Duodenal mucosa (tissue), 2 donors: Measurements from ENCODE around the gene ZSWIM6.

ENCODE experiments used
- H3K27ac ChIP-seq: one replicate; pipeline ENCODE4 v1.7.0; 2013; ENCODE audit warnings: low read depth, low read length
- H3K27me3 ChIP-seq, 2 donors: one replicate each; pipeline ENCODE4 v1.7.0; 2013; ENCODE audit warnings: low read length in 2 of 2, control low read depth in 1 of 2; ENCODE audit not compliant: insufficient read depth in 2 of 2, control insufficient read depth in 1 of 2
- H3K36me3 ChIP-seq, 2 donors: one replicate each; pipeline ENCODE4 v1.7.0; 2013; ENCODE audit warnings: low read length in 2 of 2, control low read depth in 1 of 2; ENCODE audit not compliant: insufficient read depth in 2 of 2, control insufficient read depth in 1 of 2
- H3K4me1 ChIP-seq, 2 donors: one replicate each; pipeline ENCODE4 v1.7.0; 2013; ENCODE audit warnings: low read length in 2 of 2, control low read depth in 1 of 2; ENCODE audit not compliant: insufficient read depth in 2 of 2, control insufficient read depth in 1 of 2
- H3K4me3 ChIP-seq, 2 donors: one replicate each; pipeline ENCODE4 v1.7.0; 2013; ENCODE audit warnings: low read length in 2 of 2, low read depth in 1 of 2
- H3K9ac ChIP-seq, 2 donors: one replicate each; pipeline ENCODE4 v1.7.0; 2013; ENCODE audit warnings: low read length in 2 of 2, low read depth in 1 of 2
- H3K9me3 ChIP-seq, 2 donors: one replicate each; pipeline ENCODE4 v1.7.0; 2013; ENCODE audit warnings: low read length in 2 of 2, control low read depth in 1 of 2; ENCODE audit not compliant: control insufficient read depth in 1 of 2

The ZSWIM6 gene

DNA sequence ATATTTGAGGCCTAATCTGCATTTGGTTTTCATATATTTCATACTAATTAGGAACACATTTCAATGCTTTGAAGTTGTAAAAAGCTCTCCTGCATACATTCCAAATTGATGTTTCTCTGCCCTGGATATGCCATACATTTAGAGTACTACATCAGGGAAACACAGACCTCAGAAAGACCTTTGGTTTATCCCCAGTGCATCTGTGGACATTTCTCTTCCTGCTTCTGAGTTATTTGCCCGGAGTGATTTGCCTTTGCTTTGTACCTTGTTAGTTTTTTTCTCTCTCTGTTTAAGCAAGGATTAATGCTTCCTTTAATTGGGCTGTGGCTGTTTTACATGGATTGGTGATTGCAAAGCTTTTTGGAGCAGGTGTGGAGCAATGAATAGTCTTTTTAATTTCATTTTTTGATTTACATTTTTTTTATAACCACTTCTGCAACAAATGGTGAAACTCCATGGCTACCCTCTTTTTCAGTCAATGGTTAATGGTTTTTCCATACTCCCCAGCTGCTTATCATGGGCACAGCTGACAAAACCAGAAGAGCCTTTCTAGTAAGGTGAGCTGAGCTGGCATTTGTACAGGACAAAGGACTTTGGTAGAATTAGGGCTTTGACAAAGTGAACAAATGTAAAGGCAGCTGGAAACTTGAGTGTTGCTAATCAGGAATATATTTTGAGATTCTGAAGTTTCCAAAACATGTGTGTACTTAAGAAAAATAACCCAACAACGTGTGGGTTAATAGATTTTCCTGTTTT is 54.2 kb downstream of the ZSWIM6 start:
- Histone ChIP-seq H3K4me3 (no peak overlapping the region), H3K27me3 (no peaks in the 10 kb centered on the region), H3K36me3 (peaks cover 0 to 2% of the 10 kb centered on the region in 2 donors), H3K4me1 (peaks cover 14 to 29% of the 10 kb centered on the region in 2 donors), H3K27ac (no peak overlapping the region), H3K9me3 (no peaks in the 10 kb centered on the region), H3K9ac (no peak overlapping the region)

DNA sequence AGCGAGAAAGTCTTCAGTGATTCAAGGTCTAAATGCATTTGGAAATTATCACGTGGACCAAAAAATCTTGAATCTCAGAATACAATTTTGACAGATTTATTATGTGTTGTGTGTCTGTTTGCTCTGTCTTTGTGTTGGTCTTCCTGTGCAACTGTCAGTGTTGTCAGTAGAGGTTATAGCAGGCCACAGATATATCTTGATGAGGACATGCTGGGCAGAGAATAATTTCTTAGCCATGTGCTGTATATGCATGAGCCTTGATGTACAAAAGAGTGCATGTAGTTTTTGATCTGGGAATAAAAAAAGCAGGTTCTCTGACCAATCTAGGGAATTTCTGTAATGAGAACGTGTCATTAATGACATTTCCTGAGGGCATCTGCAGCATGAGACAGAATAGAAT is 57.6 kb downstream of the ZSWIM6 start:
- no peaks in the 10 kb centered on the region for H3K27me3 ChIP-seq
- no peak overlapping the region for H3K9ac ChIP-seq
- no peak overlapping the region for H3K27ac ChIP-seq
- no peaks in the 10 kb centered on the region for H3K9me3 ChIP-seq
- H3K4me3 ChIP-seq: no peak overlapping the region
- H3K36me3 ChIP-seq: peaks cover 0 to 2% of the 10 kb centered on the region in 2 donors
- H3K4me1 ChIP-seq: peaks cover 14 to 29% of the 10 kb centered on the region in 2 donors

DNA sequence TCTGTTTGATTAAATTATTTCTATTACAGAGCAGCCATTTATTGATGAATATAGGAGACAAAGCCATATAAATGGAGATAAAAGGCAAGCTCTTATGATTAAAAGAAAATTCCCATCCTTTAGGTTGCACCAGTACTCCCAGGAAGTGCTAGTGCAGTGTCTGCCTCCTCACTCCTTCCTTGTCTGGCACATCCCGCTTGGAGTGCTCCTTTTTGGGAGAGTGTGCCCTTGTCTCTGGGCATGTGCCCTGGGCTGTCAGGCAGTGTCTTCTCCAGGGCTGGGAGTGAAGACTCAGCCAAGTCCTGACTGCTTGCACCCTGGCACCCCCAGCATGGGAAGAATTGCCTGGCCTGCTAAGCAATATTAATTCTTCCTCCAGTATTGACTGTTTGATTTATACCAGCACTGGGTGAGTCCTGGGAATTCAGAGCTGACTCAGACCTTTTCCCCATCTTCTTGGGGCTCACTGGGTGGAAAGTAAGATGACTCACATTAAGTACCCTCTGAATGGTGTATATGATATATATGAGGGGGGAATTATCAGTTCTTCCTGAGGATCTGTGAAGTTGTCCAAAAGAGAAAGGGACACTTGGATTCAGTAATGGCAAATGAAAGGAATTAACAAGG is 62.1 kb downstream of the ZSWIM6 start:
- Histone ChIP-seq H3K4me3 (no peak overlapping the region), H3K9me3 (no peaks in the 10 kb centered on the region), H3K36me3 (peaks cover 0 to 2% of the 10 kb centered on the region in 2 donors), H3K27ac (no peak overlapping the region), H3K9ac (no peak overlapping the region), H3K4me1 (no peaks in the 10 kb centered on the region), H3K27me3 (no peaks in the 10 kb centered on the region)

DNA sequence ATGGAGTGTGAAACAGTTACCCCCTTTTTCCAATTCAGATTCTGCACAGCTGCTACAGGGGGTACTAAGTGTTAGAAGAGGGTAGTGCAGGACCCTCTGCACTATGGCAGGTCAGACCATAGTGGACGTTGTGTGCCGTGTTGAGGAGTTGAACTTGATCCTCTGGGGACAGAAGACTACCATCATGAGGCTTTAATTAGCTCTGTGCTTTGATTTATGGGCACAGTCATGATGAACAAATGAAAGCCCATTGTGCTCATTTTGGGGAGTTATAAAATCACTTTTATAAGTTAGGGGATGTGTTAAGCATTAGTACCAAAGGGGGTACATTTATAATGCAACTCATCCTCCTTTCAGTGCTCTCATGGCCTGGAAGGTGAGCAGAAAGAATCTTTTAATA is 62.7 kb downstream of the ZSWIM6 start:
- Histone ChIP-seq H3K9me3 (no peaks in the 10 kb centered on the region), H3K36me3 (peaks cover 0 to under 1% of the 10 kb centered on the region in 2 donors), H3K27ac (no peak overlapping the region), H3K9ac (no peak overlapping the region), H3K27me3 (no peaks in the 10 kb centered on the region), H3K4me3 (no peak overlapping the region), H3K4me1 (no peaks in the 10 kb centered on the region)

DNA sequence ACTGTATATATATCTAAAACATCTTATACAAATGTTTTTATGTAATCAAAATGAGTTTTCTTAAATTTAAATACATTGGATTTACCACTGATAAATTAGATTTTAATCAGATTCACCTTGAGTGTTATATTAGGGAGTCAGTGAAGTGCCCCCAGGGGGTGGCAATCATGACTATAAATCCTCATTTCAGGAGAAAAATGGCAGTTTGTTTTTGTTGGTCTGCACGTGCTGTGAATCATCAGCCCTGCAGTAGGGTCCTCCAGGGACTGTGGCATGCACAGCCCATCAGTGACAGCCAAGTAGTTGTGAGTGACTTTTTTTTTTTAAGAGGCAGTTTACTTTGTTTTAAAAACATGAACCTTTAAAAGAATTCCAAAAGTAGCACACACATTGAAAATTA is 65.2 kb downstream of the ZSWIM6 start:
- no peaks in the 10 kb centered on the region for H3K27me3 ChIP-seq
- H3K27ac ChIP-seq: no peak overlapping the region
- H3K36me3 ChIP-seq: no peaks in the 10 kb centered on the region
- no peak overlapping the region for H3K9ac ChIP-seq
- H3K4me1 ChIP-seq: peaks cover 0 to 5% of the 10 kb centered on the region in 2 donors
- no peak overlapping the region for H3K4me3 ChIP-seq
- no peaks in the 10 kb centered on the region for H3K9me3 ChIP-seq

DNA sequence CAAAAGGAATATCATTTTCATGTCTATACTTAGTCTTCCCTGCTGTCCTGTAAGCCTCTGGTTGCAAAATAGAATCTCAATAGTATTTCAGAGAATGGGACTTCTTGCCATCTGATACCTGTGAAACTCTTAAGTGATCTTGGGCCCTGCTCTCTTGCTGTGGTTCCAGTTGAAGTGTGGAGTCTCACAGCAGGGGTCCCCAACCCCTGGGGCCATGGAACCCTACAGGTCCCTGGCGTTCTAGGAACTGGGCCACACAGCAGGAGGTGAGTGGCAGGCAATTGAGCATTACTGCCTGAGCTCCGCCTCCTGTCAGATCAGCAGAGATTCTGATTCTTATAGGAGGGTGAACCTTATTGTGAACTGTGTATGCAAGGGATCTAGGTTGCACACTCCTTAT is 65.9 kb downstream of the ZSWIM6 start:
- Histone ChIP-seq H3K36me3 (no peaks in the 10 kb centered on the region), H3K9ac (no peak overlapping the region), H3K27ac (no peak overlapping the region), H3K9me3 (no peaks in the 10 kb centered on the region), H3K4me1 (peaks cover 0 to 12% of the 10 kb centered on the region in 2 donors), H3K4me3 (no peak overlapping the region), H3K27me3 (no peaks in the 10 kb centered on the region)

DNA sequence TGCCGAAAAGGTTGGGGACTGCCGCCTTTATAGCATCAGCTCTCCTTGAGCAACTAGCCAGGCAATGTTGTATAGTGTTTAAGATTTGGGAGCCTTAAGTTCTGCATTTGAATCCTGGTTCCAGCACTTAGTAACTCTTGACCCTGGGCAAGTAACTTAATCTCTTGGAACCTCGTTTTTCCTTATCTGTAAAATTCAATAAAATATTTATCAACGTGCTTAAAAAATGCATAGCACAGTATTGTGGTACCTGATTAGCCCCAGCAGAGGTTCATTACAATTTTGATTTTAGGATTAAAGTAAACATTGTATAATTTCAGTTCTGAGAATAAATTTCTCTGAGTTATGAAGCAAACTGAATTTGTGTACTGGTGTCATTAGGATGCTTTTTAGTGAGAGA is 66.4 kb downstream of the ZSWIM6 start:
- Histone ChIP-seq H3K36me3 (no peaks in the 10 kb centered on the region), H3K4me3 (no peak overlapping the region), H3K4me1 (peaks cover 0 to 13% of the 10 kb centered on the region in 2 donors), H3K9ac (no peak overlapping the region), H3K27me3 (no peaks in the 10 kb centered on the region), H3K9me3 (no peaks in the 10 kb centered on the region), H3K27ac (no peak overlapping the region)

DNA sequence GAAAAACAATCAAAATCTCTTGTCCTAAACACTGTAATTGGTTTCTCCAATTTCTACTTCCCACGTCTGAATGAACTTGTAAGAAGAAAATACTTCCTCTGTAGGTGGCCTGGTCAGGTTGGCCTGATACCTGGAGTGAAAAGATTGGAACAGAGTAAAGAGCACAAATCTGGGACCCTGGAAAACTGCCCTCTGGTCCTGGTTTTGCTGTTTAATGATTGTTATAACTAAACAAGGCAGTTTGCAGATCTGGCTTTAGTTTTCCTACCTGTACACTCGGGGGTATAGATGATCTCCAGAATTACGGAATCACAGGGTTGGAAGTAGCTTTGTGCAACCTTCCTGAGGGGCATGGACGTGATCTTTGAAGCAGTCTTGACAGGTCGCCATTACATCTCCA is 67.6 kb downstream of the ZSWIM6 start:
- Histone ChIP-seq H3K4me1 (peaks cover 0 to 13% of the 10 kb centered on the region in 2 donors), H3K27me3 (no peaks in the 10 kb centered on the region), H3K27ac (no peak overlapping the region), H3K9me3 (no peaks in the 10 kb centered on the region), H3K36me3 (no peaks in the 10 kb centered on the region), H3K4me3 (no peak overlapping the region), H3K9ac (no peak overlapping the region)

DNA sequence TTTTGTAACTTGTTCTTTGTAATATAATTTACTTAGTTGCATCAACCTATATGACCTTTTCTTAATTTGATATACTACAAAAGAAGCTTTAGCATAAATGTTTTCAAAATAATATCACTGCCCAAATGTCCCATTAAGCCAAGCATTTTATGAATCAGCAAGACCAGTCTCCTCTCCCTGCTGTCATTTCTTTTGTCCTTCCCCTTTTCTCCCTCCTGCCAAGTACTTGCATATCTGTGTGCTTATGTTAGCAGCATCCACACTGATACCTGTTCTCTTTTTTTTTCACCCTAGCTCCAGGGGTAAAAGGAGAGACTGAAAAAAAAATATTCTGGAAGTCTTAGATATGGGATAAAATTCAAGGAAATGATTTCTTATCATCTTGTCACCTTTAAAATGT is 69.7 kb downstream of the ZSWIM6 start:
- H3K4me1 ChIP-seq: peaks cover 0 to 26% of the 10 kb centered on the region in 2 donors

DNA sequence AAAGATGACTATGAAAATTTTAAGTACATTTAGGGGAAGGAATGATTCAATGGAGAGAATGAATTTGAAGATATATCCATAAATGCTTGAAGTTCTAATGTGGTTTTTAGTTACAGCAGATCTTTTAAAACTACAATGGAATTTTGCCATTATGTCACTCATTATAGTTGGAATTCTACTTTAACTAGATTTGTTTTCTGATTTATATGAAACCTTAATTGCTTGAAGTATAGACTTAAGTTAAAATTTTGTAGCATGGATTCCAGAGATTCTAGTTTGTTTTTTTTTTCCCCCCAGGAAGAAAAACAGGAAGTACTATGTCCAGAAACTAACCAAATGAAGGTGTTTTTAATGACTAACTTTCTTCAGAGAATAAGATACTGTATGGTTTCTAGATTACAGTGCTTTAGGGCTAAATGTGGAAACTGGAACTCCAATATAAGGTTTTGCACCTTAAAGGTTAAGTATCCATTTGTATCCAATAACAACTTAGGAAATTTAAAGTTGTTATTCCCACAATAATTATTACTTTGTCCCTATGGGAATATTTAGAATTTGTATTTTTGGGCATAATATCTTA is 70.3 kb downstream of the ZSWIM6 start:
- no peaks in the 10 kb centered on the region for H3K9me3 ChIP-seq
- no peaks in the 10 kb centered on the region for H3K27me3 ChIP-seq
- peaks cover 0 to 26% of the 10 kb centered on the region in 2 donors for H3K4me1 ChIP-seq
- H3K27ac ChIP-seq: no peak overlapping the region
- H3K36me3 ChIP-seq: no peaks in the 10 kb centered on the region
- H3K9ac ChIP-seq: no peak overlapping the region
- no peak overlapping the region for H3K4me3 ChIP-seq

More for the DNA sequence above, 69.7 kb downstream of the ZSWIM6 start:
- Histone ChIP-seq H3K4me3 (no peak overlapping the region), H3K27ac (no peak overlapping the region), H3K9me3 (no peaks in the 10 kb centered on the region), H3K9ac (no peak overlapping the region), H3K27me3 (no peaks in the 10 kb centered on the region), H3K36me3 (no peaks in the 10 kb centered on the region)
